A204.1 (cell line): ENCODE results near the gene MAP3K13.
"Not testable (repeated sequence)": the region's sequence is repeated elsewhere in the genome, so short reads cannot be mapped to it uniquely, and the experiment has no call there.

Source experiments
- FAIRE-seq: peaks from 2 replicates; lab custom pipeline; 2012; peaks lifted over from hg19 to GRCh38; lab: Jason Lieb, UNC

The MAP3K13 gene

GRCh38 chr3:185399737-185400667 is 37.1 kb downstream of the MAP3K13 start:
- FAIRE-seq: no peak

DNA sequence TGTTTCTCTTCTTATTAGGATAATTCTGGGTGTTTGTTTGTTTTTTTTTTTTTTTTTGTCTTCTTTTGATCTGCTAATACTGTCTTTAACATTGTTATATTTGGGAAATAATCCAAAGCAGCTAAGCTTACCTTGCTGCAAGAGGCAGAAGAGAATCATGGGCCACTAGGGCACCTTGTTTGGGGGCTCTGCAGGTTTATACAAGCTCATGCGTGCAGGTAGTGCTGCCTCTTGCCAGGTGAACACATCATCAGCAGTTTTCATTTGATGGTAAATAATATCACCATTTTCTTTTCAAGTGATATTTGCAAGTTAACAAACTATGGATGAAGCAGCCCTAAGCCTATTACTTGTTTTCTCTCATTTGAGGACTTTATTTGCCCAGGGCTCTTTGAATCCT is 37.9 kb downstream of the MAP3K13 start:
- no peak for FAIRE-seq

GRCh38 chr3:185401319-185401955 is 38.5 kb downstream of the MAP3K13 start:
- FAIRE-seq: no peak

DNA sequence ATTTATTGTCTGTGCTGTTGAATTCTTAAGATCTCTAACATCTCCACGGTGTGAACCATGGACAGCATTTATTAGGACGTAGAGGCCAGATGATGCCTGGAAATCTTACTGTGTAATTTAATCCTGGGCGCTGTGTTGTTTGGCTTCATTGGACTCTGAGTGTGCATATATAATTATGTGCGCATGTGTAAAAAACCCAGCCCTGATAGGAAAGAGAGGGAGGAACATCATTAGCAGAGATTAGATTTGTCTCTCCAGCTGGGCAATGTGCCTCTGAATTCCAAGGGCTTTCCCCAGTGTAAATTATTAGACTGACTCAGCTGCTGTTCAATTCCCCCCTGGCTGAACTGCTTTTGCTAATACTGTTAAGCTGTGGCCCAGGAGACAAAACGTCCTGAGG is 39.6 kb downstream of the MAP3K13 start:
- no peak for FAIRE-seq

- no peak for FAIRE-seq
Measured at GRCh38 chr3:185403002-185403401, 40.1 kb downstream of the MAP3K13 start.

- no peak for FAIRE-seq
Measured at GRCh38 chr3:185405243-185405642, 42.3 kb downstream of the MAP3K13 start.

GRCh38 chr3:185405664-185406063 is 42.7 kb downstream of the MAP3K13 start:
- FAIRE-seq: no peak

GRCh38 chr3:185406121-185406620 is 43.2 kb downstream of the MAP3K13 start:
- no peak for FAIRE-seq

DNA sequence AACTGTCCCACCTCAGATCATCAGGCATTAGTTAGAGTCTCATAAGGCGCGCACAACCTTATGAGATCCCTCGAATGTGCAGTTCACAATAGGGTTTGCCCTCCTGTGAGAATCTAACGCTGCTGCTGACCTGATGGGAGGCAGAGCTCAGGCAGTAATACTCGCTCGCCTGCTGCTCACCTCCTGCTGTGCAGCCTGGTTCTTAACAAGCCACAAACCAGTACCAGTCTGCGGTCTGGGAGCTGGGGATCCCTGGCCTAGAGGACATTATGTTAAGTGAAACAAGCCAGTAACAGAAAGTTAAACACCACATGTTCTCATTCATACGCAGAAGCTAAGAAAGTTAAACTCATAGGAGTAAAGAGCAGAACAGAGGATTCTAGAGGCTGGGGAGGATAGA is 47.0 kb downstream of the MAP3K13 start:
- FAIRE-seq: no peak

- no peak for FAIRE-seq
Measured at GRCh38 chr3:185411133-185411532, 48.2 kb downstream of the MAP3K13 start.

- no peak for FAIRE-seq
Measured at GRCh38 chr3:185416513-185416912, 53.6 kb downstream of the MAP3K13 start.

- not testable (repeated sequence) for FAIRE-seq
Measured at GRCh38 chr3:185418561-185418977, 55.6 kb downstream of the MAP3K13 start.

- FAIRE-seq: no peak
Measured at GRCh38 chr3:185420762-185421161, 57.8 kb downstream of the MAP3K13 start.

- no peak for FAIRE-seq
Measured at GRCh38 chr3:185421577-185422232, 58.8 kb downstream of the MAP3K13 start.

DNA sequence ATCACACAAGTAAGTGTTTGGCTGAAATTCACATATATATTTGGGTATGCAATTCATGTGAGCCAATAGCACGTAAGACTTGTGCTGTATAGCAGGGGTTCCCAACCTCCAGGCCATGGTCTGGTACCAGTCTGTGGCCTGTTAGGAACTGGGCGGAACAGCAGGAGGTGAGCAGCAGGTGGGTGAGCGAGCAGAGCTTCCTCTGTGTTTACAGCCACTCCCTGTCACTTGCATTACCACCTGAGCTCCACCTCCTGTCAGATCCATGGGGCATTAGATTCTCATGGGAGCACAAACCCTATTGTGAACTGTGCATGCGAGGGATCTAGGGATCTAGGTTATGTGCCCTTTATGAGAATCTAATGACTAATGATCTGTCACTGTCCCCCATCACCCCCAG is 59.7 kb downstream of the MAP3K13 start:
- FAIRE-seq: no peak

DNA sequence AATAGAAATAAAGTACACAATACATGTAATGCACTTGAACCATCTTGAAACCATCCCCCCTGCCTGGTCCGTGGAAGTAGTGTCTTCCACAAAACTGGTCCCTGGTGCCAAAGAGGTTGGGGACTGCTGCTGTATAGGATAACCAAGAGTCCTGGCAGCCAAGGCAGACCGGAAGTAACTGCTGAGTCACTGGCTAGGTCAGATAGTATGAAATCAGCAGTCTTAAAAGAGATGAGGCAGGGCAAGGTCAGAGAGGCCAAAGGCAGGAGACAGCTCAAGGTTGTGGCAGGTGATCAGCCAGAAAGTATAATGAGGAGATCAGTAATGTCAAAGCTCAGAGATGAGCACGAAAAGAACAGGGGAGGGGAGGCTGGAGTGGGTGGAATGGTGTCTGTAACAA is 60.2 kb downstream of the MAP3K13 start:
- FAIRE-seq: no peak

- FAIRE-seq: no peak
Measured at GRCh38 chr3:185424435-185424834, 61.5 kb downstream of the MAP3K13 start.

GRCh38 chr3:185430375-185430774 is 67.4 kb downstream of the MAP3K13 start:
- FAIRE-seq: no peak

- FAIRE-seq: no peak
Measured at GRCh38 chr3:185439745-185440466, 77.0 kb downstream of the MAP3K13 start.

DNA sequence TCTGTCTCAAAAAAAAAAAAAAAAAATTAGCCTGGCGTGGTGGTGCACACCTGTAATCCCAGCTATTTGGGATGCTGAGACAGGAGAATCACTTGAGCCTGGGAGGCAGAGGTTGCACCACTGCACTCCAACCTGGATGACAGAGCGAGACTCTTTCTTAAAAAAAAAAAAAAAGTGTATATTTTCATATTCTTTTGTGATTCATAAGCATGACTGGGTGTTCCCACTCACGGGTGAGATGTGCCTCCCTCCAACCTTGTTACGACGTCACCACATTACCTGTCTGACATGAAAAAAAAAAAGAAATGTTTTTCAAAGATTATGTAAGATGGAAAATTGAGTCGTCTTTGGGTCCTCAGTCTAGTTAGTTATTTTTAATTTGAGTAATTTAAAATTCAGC is 79.1 kb downstream of the MAP3K13 start:
- no peak for FAIRE-seq

GRCh38 chr3:185444329-185444728 is 81.4 kb downstream of the MAP3K13 start:
- no peak for FAIRE-seq

- no peak for FAIRE-seq
Measured at GRCh38 chr3:185448107-185448506, 85.2 kb downstream of the MAP3K13 start.
